GF-D8 (cell line): ENCODE measurements around the gene VPS16.
"Not testable (repeated sequence)": the region's sequence is repeated elsewhere in the genome, so short reads cannot be mapped to it uniquely, and the experiment has no call there.

ENCODE experiments used
- DNase-seq: peaks from one replicate; lab custom pipeline; 2025; lab: John Stamatoyannopoulos, UW

The VPS16 gene

GRCh38 chr20:2807019-2807418 is 33.5 kb upstream of the VPS16 start:
- DNase-seq = no peak

- DNase-seq = not testable (repeated sequence)
Observed at GRCh38 chr20:2807929-2808328, 32.6 kb upstream of the VPS16 start.

- DNase-seq = no peak
Observed at GRCh38 chr20:2809690-2810089, 30.9 kb upstream of the VPS16 start.

GRCh38 chr20:2812189-2812588 is 28.4 kb upstream of the VPS16 start:
- no peak for DNase-seq

GRCh38 chr20:2814076-2814475 is 26.5 kb upstream of the VPS16 start:
- DNase-seq = no peak

- DNase-seq = peak; percentile 77
Observed at GRCh38 chr20:2814587-2815051, 25.9 kb upstream of the VPS16 start, which contains the start of gene C20orf141. C20orf141 (plus strand) TSS chr20:2814987; CDS start chr20:2815185, 198 bp downstream.

GRCh38 chr20:2815242-2815900 is 25.2 kb upstream of the VPS16 start:
- no peak for DNase-seq

GRCh38 chr20:2816030-2816582 is 24.4 kb upstream of the VPS16 start, which contains the start of gene TMEM239:
TMEM239 (plus strand) TSS chr20:2816364; CDS start chr20:2816555, 191 bp downstream.
- no peak for DNase-seq

GRCh38 chr20:2816583-2817340 is 23.8 kb upstream of the VPS16 start:
- no peak for DNase-seq

- no peak for DNase-seq
Observed at GRCh38 chr20:2817341-2817726, 23.2 kb upstream of the VPS16 start.

- DNase-seq = no peak
Observed at GRCh38 chr20:2817891-2818595, 22.5 kb upstream of the VPS16 start.

- DNase-seq = no peak
Observed at GRCh38 chr20:2820084-2820895, 20.3 kb upstream of the VPS16 start.

- no peak for DNase-seq
Observed at GRCh38 chr20:2820896-2821869, 19.4 kb upstream of the VPS16 start.

GRCh38 chr20:2822073-2822472 is 18.5 kb upstream of the VPS16 start:
- DNase-seq = peak; percentile 12

- DNase-seq = no peak
Observed at GRCh38 chr20:2825761-2826160, 14.8 kb upstream of the VPS16 start.

GRCh38 chr20:2826655-2827054 is 13.9 kb upstream of the VPS16 start:
- no peak for DNase-seq

GRCh38 chr20:2829376-2829775 is 11.2 kb upstream of the VPS16 start:
- no peak for DNase-seq

GRCh38 chr20:2831206-2831605 is 9.3 kb upstream of the VPS16 start:
- DNase-seq = not testable (repeated sequence)

- no peak for DNase-seq
Observed at GRCh38 chr20:2833761-2834160, 6.8 kb upstream of the VPS16 start.

- DNase-seq = no peak
Observed at GRCh38 chr20:2834401-2835110, 6.0 kb upstream of the VPS16 start.
